HG03060 (cell line): ENCODE results near the gene SORCS3.

ENCODE experiments used
- ATAC-seq: cut with Tn5 transposase; IDR thresholded peaks from one replicate; pipeline ENCODE4 v1.9.1; 2021; ENCODE audit warnings: low read depth, moderate number of reproducible peaks; ENCODE audit not compliant: unreplicated experiment

The SORCS3 gene

DNA sequence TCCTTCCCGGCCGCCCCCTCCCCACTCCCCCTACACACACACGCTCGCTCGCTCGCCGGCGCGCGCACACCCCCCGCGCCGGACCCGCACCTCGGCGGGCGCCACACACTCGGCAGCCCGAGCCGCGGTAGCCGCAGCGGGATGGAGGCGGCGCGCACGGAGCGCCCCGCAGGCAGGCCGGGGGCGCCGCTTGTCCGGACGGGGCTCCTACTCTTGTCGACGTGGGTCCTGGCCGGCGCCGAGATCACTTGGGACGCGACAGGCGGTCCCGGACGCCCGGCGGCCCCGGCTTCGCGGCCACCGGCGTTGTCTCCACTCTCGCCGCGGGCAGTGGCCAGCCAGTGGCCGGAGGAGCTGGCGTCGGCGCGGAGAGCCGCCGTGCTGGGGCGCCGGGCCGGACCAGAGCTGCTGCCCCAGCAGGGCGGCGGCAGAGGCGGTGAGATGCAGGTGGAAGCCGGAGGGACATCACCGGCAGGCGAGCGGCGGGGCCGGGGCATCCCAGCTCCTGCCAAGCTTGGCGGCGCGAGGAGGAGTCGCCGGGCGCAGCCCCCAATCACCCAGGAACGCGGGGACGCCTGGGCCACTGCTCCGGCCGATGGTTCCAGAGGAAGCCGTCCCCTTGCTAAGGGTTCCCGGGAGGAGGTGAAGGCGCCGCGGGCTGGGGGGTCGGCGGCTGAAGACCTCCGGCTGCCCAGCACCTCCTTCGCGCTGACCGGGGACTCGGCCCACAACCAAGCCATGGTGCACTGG lies at the start of gene SORCS3:
Gene SORCS3, plus strand, starts transcription at position 104 of the 750 bp plus-strand sequence.
- no peak for ATAC-seq

DNA sequence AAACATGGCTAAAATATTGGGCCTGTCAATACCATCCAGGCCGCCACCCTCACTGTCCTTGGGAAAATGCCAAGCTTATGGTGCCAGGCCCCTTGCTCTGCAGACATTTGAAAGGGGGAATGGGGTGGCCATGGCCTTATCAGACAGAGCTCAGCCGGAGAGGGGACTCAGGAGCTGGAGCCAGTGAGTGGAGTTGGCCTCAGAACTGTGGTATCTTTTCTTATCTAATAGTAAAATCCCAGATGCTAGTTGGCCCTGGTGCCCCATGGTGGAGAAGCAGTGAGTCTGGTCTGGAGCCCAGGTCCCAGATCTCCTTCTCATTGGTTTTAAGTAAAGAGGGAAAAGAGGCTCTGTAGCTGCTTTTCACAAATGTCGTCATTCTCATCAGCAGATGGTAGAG lies 49.6 kb upstream of the SORCS3 start:
- no peak for ATAC-seq

DNA sequence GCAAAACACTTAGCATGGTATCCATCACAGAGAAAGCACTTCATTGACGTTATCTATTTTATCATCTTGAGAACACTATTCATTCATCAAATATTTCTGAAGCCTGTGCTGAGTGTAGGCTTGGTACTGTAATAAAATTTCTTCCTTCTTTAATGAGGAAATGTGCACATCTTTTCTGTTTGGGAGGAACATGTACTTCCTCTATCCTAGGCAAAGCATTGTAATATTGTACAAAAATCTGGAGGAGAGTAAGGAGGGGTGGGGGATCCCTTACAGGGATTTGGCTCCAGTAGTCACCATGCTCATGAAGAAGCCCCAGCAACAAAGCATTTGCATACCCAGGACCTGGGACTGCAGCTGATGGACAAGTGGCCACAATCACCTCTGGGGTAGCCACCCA lies 39.9 kb upstream of the SORCS3 start:
- ATAC-seq: no peak

DNA sequence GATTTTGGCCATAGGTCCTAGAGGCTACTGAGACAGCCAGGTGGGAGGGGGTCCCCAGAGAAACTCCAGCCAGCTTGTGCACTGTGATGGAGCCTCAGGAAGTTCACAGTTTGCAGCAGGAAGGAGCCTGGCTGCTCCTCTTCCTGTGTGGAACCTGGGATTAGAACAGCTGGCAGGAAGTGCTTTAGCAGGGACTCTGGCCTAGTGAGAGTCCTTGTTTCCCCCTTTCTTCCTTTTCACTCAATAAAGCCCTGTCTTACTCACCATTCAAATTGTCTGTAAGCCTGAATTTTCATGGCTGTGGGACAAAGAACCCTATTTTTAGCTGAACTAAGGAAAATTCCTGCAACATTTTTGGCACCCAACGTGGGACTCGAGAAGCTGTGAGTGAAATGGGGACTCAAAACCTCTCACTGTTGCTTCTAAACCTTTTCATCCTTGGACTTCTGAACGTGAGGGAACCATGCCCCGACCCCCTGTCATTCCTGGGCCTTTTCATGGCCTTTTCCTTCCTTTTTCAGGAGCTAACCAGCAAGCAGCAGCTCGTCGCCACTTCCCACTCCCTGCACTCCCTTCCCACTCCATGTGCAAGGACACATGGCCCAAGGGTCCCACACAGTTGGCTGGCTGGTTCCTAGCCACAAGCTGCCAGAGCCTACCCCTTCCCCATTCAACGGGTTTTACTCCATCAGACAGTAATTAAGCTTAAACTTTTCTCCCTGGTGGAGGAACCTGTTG lies 32.8 kb upstream of the SORCS3 start:
- no peak for ATAC-seq

DNA sequence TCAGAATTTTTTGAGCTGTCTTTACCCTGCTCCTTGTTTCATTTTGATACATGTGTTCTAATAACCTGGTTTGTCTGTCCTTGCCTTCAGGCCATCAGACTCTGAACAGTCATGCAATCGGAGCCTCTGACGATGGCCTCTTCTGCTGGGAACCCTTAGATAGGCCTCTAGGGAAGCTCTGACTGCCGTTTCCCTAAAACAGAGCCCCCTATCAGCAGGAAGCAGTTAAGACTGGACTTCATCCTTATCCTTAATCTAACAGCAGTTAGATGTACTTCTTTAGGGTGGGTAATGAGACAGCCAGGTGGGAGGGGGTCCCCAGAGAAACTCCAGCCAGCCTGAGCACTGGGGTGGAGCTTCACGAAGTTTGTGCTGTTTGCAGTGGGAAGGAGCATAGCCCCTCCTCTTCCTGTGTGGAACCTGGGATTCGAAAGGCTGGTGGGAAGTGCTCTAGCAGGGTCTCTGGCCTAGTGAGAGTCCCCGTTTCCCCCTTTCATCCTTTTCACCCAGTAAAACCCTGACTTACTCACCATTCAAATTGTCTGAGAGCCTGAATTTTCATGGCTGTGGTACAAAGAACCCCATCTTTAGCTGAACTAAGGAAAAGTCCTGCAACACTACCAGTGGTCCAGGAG lies 28.4 kb upstream of the SORCS3 start:
- ATAC-seq: no peak

DNA sequence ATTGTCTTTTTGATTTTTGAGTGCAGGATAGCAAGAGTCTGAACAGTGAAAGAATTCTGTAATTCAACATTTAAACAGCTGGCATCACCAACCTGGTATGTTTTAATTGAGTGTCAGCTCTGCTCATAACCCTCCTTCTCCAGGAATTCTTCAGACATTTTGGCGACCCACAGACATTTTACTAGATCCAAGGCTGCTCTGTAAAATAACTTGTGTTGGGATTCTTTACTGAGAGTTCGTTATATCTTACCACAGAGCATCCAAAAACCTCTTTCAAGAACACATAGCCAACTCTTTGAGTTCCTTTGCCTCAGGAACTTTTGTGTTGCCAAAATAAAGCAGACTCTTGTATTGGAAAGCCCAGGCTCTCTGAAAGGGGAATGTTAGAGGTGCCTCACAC lies 27.7 kb upstream of the SORCS3 start:
- ATAC-seq: no peak

DNA sequence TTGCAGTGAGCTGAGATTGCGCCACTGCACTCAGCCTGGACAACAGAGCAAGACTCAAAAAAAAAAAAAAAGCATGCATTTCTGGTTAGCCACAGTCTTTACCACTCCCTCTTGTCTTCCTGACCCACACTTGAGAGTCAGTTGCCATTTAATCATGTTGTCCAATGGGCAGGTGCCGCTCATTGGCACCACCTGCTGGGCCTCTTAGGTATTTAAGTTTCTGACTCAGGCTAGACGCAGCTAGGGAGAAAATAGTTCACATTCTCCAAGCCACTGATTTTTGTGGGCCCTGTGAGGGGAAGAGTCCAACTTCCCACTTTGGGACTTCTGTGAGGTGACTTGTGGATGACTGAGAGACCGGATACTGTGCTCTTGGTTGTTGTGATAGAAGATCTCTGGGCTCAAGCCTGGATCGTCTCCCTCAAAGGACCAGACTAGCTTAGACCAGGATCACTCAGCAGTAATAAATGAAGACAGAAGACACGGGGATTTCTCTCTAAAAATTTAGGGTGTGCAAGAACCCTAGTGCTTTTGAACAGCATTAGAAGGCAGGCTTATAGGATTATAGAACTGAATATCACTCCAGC lies 26.8 kb upstream of the SORCS3 start:
- ATAC-seq: no peak

DNA sequence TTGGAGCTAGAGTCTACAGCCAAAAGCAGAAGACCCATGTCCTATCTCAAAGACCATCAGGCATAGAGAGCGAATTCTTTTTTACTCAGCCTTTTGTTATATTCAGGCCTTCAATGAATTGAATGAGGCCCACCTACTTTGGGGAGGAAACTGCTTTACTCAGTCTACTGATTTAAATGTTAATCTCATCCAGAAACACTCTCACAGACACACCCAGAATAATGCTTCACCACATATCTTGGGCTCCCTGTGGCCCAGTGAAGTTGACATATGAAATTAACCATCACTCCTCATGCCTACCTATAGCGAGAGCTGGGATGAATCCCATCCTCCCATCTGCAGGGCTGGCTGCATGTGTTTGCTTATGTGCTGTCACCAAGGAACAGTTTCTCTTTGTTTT lies 26.0 kb upstream of the SORCS3 start:
- ATAC-seq: no peak

DNA sequence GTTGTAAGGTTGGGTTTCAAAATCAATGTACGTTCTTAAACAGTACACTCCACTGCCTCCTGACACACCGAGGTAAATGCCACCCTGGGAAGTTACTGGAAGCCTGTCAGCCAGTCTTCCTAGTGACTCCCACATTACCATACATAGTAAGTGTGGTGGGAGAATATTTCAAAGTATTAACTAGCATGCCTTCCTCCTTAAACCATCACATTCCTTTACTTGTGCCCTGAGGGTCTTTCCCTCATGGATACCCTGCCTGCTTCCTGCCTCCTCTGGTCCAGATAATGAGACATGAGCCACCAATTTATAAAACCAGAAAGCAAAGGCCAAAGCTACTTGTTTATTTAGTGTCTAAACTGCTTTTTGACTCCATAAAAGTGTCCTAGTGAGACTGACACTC lies 23.3 kb upstream of the SORCS3 start:
- ATAC-seq: no peak

DNA sequence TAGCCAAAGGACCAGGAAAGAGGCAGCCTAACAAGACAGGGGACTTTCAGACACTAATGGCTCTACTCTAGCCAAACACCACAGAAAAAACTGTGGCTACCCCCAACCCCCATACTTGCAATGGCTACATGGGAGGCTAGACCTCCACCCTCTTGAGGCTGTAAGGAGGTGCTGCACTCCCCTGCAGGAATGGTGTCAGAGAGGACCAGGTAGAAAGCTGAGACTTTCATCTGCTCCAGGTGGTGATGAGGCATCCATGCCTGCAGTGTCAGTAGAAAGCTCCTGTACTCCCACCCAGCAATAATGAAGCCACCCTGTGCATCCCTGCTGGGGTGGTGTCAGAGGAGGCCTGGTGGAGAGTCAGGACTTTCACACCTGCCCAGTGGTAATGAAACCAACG lies 18.9 kb upstream of the SORCS3 start:
- no peak for ATAC-seq

DNA sequence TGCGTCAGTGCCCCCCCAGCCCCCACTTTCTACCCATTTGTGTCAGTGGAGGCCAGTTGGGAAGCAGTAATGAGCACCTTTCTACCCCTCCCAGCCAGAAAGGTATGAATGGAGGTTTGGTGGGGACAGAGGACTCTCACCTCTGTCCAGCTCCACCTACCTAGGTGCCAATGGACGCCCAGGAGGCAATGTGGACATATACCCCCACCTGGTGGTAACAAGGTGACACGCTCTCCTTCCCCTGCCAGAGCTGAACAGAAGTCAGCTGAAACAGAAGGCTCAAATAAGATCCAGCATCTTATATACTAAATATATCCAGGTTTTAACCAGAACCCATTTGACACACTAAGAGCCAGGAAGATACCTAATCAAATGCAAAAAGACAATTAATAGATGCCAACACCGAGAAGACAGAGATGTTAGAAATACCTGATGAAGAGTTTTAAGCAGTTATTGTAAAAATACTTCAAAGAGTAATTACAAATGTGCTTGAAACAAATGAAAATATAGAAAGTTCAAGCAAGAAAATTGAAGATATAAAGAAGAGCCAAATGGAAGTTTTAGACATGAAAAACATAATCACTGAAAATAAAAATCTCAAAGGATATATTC lies 18.4 kb upstream of the SORCS3 start:
- no peak for ATAC-seq

DNA sequence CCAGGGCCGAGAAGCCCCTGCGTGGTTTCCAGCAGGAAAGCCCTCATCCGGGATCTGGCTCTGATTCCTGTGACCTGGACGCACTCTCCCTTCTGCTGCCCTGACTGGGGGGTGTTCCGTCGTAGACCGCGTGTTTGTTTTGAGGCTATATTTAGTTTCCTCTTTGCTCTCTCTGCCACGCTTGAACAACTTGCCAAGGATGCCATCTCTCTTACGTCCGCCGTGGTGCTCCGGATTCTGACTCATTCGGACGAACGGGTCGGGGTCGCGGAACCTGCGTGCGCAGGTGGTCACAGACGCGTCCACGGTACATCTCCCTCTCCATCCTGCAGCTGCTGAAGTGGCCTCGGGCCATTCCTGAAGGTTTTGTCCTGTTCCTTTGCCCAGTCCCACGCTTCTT lies 10.4 kb upstream of the SORCS3 start:
- ATAC-seq: no peak

DNA sequence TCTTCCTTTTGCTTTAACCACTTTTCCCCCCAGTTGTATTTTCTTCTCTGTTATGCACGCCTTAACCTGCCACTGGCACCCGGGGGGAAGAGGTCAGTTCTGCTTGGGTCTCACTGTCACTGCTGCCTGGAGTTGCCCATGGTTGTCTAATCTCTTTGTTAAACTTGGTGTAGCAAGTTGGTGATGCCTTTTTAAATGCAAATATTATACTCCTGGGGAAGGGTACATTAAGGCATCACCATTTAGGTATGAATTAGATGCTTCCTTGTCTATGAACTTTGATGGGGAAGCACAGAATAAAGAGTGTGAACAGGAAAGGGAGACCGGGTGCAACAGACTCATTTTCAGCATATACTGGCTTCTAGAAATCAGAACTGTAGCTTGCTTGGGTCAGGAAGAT lies 9.1 kb upstream of the SORCS3 start:
- no peak for ATAC-seq

DNA sequence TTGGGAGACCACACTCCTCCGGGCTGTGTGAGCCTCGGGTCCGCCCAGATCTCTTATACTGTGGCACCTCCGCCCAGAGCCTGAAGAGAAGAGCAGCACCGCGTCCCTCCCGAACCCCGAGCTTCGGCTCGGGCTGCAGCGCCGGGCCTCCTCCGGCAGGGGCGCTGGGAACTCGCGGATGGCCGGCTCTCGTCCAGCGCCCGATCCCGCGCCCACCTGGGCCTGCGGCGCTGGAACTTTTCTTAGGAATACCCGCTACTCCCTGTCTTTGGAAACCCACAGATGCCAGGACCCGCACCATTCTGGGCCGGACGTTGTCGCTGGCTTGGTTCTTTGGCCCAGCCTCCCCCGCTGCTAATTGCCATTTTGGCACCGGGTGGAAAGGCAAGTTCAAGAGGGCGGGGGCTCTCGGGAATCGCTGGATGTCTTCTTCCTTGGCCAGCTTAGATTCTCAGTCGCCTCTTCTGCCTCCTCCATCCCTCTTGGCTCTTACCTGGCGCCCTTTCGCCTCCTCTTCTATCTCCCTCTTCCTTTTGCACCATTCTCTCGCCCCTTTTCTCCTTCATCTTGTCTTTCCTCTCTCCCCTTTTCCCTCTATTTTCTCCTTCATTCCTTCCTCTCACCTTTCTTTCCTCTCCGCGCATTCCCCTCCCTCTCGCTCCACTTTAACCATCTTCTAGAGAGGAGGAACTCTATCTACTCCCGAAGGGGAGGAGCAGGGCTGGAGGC lies 2.1 kb upstream of the SORCS3 start:
- ATAC-seq: no peak

DNA sequence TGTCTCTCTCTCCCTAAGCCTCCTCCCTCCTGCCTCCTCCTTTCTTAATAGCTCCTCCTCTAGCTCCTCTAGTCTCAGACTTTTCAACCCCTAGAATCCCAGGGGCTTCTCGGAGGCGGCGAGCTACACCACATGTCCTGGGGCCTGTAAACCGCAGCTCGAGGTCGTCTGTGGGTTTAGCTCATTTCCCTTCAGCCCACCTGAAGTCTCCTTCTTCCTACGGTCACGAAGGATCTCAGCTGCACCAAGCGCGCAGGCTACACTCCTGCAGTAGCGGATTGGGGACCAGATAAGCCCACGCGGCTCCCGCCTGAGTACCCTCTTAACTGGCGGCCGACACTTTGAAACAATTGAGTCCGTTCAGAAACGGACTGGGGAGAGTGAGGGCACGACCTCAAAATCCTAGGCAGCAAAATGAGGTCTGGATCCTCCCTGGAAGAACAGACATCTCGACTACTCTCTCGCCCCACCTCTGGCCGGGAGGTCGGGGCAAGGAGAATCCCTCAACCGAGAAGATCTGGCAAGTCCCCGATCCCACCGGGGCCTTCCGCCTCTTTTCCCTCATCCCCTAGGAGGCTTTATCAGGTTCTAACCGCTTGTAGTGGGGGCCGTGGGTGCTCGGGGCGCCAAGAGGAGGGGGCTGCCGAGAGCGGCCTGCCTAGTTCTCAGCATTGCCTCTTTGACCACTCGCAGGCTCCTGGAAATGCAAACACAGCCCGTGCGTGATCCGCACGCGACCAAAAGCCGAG lies 1.3 kb upstream of the SORCS3 start:
- ATAC-seq: no peak

DNA sequence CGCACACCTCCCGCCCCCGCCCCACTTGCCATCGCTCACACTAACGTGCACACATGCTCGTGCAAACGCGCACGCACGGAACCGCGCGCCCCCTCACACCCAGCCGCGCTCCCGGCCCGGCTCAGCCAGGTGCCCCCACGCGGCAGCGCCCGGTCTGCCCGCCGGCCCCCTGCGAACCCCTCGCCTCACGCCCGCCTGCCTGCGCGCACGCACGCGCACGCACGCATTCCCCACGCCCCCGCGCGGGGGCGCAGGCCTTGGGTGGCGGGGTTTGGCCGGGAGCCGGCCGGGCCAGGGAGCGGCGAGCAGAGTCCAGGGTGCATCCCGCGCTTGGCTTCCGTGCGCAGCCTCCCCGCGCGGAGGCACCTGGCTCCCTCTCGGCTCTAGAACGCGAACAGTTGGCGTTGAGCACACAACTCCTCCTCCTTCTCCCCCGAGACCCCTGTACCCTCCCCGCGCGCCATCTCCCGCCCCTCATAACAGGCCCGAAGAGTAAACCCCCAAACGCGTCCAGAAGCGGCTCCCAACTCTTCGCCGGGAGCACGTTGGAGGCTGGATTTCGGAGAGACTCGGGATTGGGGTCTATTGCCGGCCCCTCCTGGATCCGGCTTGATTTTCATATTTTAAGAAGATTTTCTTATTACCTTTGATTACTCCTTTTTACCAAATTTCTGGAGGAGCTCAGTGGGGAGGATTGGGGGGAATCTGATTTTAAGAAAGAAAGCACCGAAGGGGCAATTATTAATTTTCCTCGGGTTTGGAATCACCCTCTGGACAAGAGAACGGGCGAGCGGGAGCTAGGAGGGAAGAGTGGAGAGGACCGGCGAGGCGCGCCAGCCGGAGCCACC lies 527 bp upstream of the SORCS3 start:
- ATAC-seq: no peak

DNA sequence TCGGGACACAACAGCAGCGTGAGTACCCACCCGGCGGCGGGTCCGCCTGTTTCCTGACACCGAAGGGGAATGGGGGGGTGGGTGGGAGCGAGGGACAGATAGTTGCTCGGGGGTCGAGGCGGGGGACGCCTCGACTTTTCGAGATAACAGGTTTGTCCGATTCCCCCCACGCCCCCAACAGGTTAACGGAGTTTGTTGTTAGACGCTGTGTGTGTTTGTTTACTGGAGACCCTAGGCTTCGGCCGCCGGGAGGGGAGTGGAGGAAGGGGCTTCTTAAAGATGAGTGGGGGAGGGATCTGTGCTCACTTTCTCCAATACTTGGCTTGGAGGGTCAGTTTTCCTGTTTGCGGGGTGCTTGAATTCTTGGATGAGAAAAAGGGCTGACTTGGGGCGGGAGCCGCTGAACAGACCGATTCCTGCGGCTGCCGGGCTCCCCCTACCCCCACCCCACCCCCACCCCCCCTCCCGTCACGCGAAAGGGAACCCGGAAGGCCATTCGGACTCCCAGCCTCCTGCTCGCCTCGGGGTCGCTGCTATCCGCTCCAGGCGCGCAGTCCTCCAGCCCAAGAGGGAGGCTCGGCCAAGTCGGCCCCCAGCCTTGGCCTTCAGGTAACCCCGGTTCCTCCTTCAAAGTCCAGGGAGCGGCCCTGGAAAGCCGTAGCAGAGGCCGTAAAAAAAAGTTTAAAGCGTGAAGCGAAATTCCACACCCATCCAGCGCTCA lies 1.0 kb downstream of the SORCS3 start:
- no peak for ATAC-seq

DNA sequence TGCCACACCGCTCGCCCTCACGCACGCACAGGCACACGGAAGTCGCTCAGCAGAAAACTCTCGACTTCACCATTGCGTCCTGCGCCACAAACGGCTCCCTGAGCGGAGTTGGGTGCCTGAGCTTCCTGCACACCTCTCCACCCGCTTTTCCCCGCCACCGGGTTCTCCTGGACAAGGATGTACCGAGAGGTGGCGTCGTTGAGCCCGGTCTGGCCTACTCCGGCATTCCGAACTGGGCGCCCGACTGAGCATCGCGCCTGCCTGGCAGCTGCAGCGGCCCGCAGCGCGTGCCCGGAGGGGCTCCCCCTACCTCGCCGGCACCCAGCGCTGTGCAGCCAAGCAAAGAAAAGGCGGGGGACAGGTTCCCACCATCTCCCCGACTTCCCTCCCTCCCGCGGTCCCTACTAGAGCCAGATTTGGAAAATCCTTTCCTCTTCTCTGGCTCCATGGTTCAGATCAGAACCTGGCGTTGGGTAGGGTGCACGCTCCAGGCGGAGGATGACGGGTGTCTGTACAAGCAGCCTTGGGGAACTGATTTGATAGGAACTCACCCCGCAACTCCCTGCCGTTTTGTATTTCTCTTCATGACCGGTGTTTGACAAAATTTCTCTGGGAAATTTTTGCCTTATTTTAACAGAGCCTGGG lies 1.7 kb downstream of the SORCS3 start:
- no peak for ATAC-seq
